WTC11 (cell line): ENCODE data around the gene PCBP3. TPM values are rescaled to one million over a fixed set of nuclear protein-coding genes. Genes with fewer than 3 reads are reported as not detected.

Experiments
- ATAC-seq: fragments of 200-7000 bp; cut with Tn5 transposase; 2 replicates; pipeline ENCODE4 v1.10.0; 2021; ENCODE audit warnings: mild to moderate bottlenecking, moderate library complexity
- CTCF ChIA-PET: fragments of 300-600 bp; sonication (Branson Sonifier 250); formaldehyde crosslinking; loops from one replicate; lab custom pipeline; 2021; ENCODE audit warnings: antibody characterized with exemption; lab: Charles Lee
- POLR2A ChIA-PET: fragments of 350-600 bp; sonication (Branson Sonifier 250); formaldehyde crosslinking; loops from one replicate; lab custom pipeline; 2021; ENCODE audit warnings: antibody characterized with exemption; lab: Charles Lee
- DNase-seq: peaks from one replicate; pipeline ENCODE4 v3.0.0; 2021; ENCODE audit warnings: low spot score
- H3K27ac Mint-ChIP-seq: 2 replicates; pipeline ENCODE4 v1.8.0; 2021; ENCODE audit warnings: mixed read lengths
- H3K27me3 Mint-ChIP-seq: 2 replicates; pipeline ENCODE4 v1.8.0; 2021; ENCODE audit warnings: low read depth, mild to moderate bottlenecking, moderate library complexity, mixed read lengths
- H3K36me3 Mint-ChIP-seq: 2 replicates; pipeline ENCODE4 v1.8.0; 2021; ENCODE audit warnings: mixed read lengths
- H3K4me1 Mint-ChIP-seq: 2 replicates; pipeline ENCODE4 v1.8.0; 2022; ENCODE audit warnings: mixed read lengths
- H3K4me3 Mint-ChIP-seq: 2 replicates; pipeline ENCODE4 v1.8.0; 2021; ENCODE audit warnings: mild to moderate bottlenecking, moderate library complexity, mixed read lengths
- H3K9me3 Mint-ChIP-seq: 2 replicates; pipeline ENCODE4 v1.8.0; 2021; ENCODE audit warnings: mixed read lengths
- CREB1 ChIP-seq: sonication (generic); formaldehyde crosslinking; IDR thresholded peaks from 2 replicates; pipeline ENCODE4 v1.8.0; 2023; ENCODE audit warnings: mild to moderate bottlenecking, missing genetic modification reagents
- IRF2 ChIP-seq: sonication (generic); formaldehyde crosslinking; IDR thresholded peaks from 2 replicates; pipeline ENCODE4 v1.8.0; 2022; ENCODE audit warnings: low read depth, missing genetic modification reagents, borderline replicate concordance
- JAZF1 ChIP-seq: fragments of 250-450 bp; sonication (Bioruptor Pico); IDR thresholded peaks from 2 replicates; pipeline ENCODE4 v1.9.0; 2021; ENCODE audit warnings: moderate library complexity, mild to moderate bottlenecking, inconsistent platforms
- MXD4 ChIP-seq: fragments of 250-450 bp; sonication (Bioruptor Pico); IDR thresholded peaks from 2 replicates; pipeline ENCODE4 v1.8.0; 2021; ENCODE audit warnings: mild to moderate bottlenecking, moderate library complexity, borderline replicate concordance
- MYBL2 ChIP-seq: sonication (generic); formaldehyde crosslinking; IDR thresholded peaks from 2 replicates; pipeline ENCODE4 v1.8.1; 2023; ENCODE audit warnings: mild to moderate bottlenecking, moderate library complexity, missing genetic modification reagents
- PRDM15 ChIP-seq: sonication (generic); formaldehyde crosslinking; IDR thresholded peaks from 2 replicates; pipeline ENCODE4 v1.8.0; 2022; ENCODE audit warnings: missing genetic modification reagents
- PRRX2 ChIP-seq: fragments of 250-450 bp; sonication (Bioruptor Pico); IDR thresholded peaks from 2 replicates; pipeline ENCODE4 v1.8.0; 2021; ENCODE audit warnings: mild to moderate bottlenecking
- RORB ChIP-seq: fragments of 250-450 bp; sonication (Bioruptor Pico); IDR thresholded peaks from 2 replicates; pipeline ENCODE4 v1.9.0; 2021; ENCODE audit warnings: mild to moderate bottlenecking
- SOX15 ChIP-seq: fragments of 250-450 bp; sonication (Bioruptor Pico); IDR thresholded peaks from 2 replicates; pipeline ENCODE4 v1.9.0; 2021; ENCODE audit warnings: mild to moderate bottlenecking
- TCF7 ChIP-seq: sonication (generic); formaldehyde crosslinking; IDR thresholded peaks from 2 replicates; pipeline ENCODE4 v1.8.0; 2022; ENCODE audit warnings: mild to moderate bottlenecking, low read depth, missing genetic modification reagents, moderate library complexity
- ZMAT4 ChIP-seq: fragments of 250-450 bp; sonication (Bioruptor Pico); IDR thresholded peaks from 2 replicates; pipeline ENCODE4 v1.9.0; 2021; ENCODE audit warnings: mild to moderate bottlenecking
- ZNF138 ChIP-seq: sonication (generic); formaldehyde crosslinking; conservative IDR thresholded peaks from 2 replicates; pipeline ENCODE4 v1.8.1; 2022; ENCODE audit warnings: mild to moderate bottlenecking, moderate library complexity, missing genetic modification reagents
- ZNF425 ChIP-seq: fragments of 250-450 bp; sonication (Bioruptor Pico); conservative IDR thresholded peaks from 2 replicates; pipeline ENCODE4 v1.9.0; 2021; ENCODE audit warnings: mild to moderate bottlenecking
- ZNF671 ChIP-seq: fragments of 250-450 bp; sonication (Bioruptor Pico); IDR thresholded peaks from 2 replicates; pipeline ENCODE4 v1.8.0; 2021; ENCODE audit warnings: mild to moderate bottlenecking
- total RNA-seq: library from RNA; stranded (reverse); gene quantifications from 3 replicates; pipeline ENCODE4 v1.2.3, GENCODE V29; 2021
- TF ChIP-seq, protein P1 (sequence below): fragments of 250-450 bp; sonication (Bioruptor Pico); IDR thresholded peaks from 2 replicates; pipeline ENCODE4 v1.9.0; 2021; ENCODE audit warnings: mild to moderate bottlenecking, borderline replicate concordance
- TF ChIP-seq, protein P2 (sequence below): sonication (generic); formaldehyde crosslinking; IDR thresholded peaks from 2 replicates; pipeline ENCODE4 v1.8.1; 2023; ENCODE audit warnings: mild to moderate bottlenecking, missing genetic modification reagents, moderate library complexity
- TF ChIP-seq, protein P3 (sequence below): sonication (generic); formaldehyde crosslinking; conservative IDR thresholded peaks from 2 replicates; pipeline ENCODE4 v1.8.1; 2022; ENCODE audit warnings: mild to moderate bottlenecking, missing genetic modification reagents

Gene PCBP3
- total RNA-seq, 1 experiment from 2014 or later = 8.5 TPM

- TF ChIP-seq PRDM15 (CRISPR knock-in tag) (no peak), ZNF138 (CRISPR knock-in tag) (no peak), TCF7 (CRISPR knock-in tag) (no peak), IRF2 (no peak)
These were observed 217.8 kb downstream of the PCBP3 start (continued) for GRCh38 chr21:45861156-45861870.

- no peak overlapping the region for H3K27ac Mint-ChIP-seq
- no peak overlapping the region for H3K4me3 Mint-ChIP-seq
- ATAC-seq = no peak
- no peaks in the 10 kb centered on the region for H3K36me3 Mint-ChIP-seq
- ChIA-PET CTCF (interaction anchor here (1.0 to 1.3 kb wide), 5 partner anchors 13 to 60 kb away, joined by 3 to 4 read pairs (median 3); no protein-coding TSS in a partner anchor), POLR2A (no interaction called here)
- peaks cover 5% of the 10 kb centered on the region; the same call in 1 of the 2 replicates for H3K4me1 Mint-ChIP-seq
- peaks cover 2% of the 10 kb centered on the region; the same call in 1 of the 2 replicates for H3K27me3 Mint-ChIP-seq
- no peaks in the 10 kb centered on the region for H3K9me3 Mint-ChIP-seq
- TF ChIP-seq PRRX2 (CRISPR knock-in tag) (no peak), SOX15 (no peak), ZNF671 (CRISPR knock-in tag) (no peak), MXD4 (CRISPR knock-in tag) (no peak), RORB (CRISPR knock-in tag) (no peak), ZMAT4 (CRISPR knock-in tag) (no peak), MYBL2 (no peak), ZNF425 (CRISPR knock-in tag) (no peak), JAZF1 (no peak), CREB1 (no peak)
- TF ChIP-seq, protein P1, sequence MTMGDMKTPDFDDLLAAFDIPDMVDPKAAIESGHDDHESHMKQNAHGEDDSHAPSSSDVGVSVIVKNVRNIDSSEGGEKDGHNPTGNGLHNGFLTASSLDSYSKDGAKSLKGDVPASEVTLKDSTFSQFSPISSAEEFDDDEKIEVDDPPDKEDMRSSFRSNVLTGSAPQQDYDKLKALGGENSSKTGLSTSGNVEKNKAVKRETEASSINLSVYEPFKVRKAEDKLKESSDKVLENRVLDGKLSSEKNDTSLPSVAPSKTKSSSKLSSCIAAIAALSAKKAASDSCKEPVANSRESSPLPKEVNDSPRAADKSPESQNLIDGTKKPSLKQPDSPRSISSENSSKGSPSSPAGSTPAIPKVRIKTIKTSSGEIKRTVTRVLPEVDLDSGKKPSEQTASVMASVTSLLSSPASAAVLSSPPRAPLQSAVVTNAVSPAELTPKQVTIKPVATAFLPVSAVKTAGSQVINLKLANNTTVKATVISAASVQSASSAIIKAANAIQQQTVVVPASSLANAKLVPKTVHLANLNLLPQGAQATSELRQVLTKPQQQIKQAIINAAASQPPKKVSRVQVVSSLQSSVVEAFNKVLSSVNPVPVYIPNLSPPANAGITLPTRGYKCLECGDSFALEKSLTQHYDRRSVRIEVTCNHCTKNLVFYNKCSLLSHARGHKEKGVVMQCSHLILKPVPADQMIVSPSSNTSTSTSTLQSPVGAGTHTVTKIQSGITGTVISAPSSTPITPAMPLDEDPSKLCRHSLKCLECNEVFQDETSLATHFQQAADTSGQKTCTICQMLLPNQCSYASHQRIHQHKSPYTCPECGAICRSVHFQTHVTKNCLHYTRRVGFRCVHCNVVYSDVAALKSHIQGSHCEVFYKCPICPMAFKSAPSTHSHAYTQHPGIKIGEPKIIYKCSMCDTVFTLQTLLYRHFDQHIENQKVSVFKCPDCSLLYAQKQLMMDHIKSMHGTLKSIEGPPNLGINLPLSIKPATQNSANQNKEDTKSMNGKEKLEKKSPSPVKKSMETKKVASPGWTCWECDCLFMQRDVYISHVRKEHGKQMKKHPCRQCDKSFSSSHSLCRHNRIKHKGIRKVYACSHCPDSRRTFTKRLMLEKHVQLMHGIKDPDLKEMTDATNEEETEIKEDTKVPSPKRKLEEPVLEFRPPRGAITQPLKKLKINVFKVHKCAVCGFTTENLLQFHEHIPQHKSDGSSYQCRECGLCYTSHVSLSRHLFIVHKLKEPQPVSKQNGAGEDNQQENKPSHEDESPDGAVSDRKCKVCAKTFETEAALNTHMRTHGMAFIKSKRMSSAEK = no peak
- TF ChIP-seq, protein P2, sequence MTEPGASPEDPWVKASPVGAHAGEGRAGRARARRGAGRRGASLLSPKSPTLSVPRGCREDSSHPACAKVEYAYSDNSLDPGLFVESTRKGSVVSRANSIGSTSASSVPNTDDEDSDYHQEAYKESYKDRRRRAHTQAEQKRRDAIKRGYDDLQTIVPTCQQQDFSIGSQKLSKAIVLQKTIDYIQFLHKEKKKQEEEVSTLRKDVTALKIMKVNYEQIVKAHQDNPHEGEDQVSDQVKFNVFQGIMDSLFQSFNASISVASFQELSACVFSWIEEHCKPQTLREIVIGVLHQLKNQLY (CRISPR knock-in tag) = no peak
- TF ChIP-seq, protein P3, sequence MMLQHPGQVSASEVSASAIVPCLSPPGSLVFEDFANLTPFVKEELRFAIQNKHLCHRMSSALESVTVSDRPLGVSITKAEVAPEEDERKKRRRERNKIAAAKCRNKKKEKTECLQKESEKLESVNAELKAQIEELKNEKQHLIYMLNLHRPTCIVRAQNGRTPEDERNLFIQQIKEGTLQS (CRISPR knock-in tag) = no peak
- TF ChIP-seq, all 79 proteins: peak for 0
- no peak for DNase-seq
These were observed 219.2 kb downstream of the PCBP3 start for GRCh38 chr21:45862543-45863207.
